HepG2 (cell line): Measurements from ENCODE around the gene MYO1E.

Experiments
- CREB3 ChIP-seq: sonication (generic); formaldehyde crosslinking; IDR thresholded peaks from 2 replicates; pipeline ENCODE4 v1.5.0; 2020; ENCODE audit warnings: missing genetic modification reagents
- CTCF ChIP-seq: sonication (generic); formaldehyde crosslinking; IDR thresholded peaks from 2 replicates; pipeline ENCODE4 v1.5.0; 2020; ENCODE audit warnings: mild to moderate bottlenecking, missing genetic modification reagents, moderate library complexity
- EZH2 ChIP-seq: conservative IDR thresholded peaks from 2 replicates; pipeline ENCODE4 v1.6.1; 2012; ENCODE audit warnings: mild to moderate bottlenecking, low read depth, low read length, moderate library complexity
- GABPA ChIP-seq, 2 experiments: IDR thresholded peaks; 2 replicates each; pipeline ENCODE4 v1.6.1; 2011 to 2016; ENCODE audit warnings: low read depth in 2 of 2, low read length in 1 of 2, missing biosample characterization in 1 of 2, missing genetic modification characterization in 1 of 2
- GLI4 ChIP-seq: sonication (generic); formaldehyde crosslinking; IDR thresholded peaks from 2 replicates; pipeline ENCODE4 v1.5.1; 2020; ENCODE audit warnings: missing genetic modification reagents, mild to moderate bottlenecking, moderate library complexity, borderline replicate concordance
- JUND ChIP-seq: sonication (generic); formaldehyde crosslinking; IDR thresholded peaks from 2 replicates; pipeline ENCODE4 v1.8.0; 2022; ENCODE audit warnings: mild to moderate bottlenecking, missing genetic modification reagents
- POLR2A ChIP-seq, 2 experiments: IDR thresholded peaks; 2 replicates each; pipeline ENCODE4 v1.6.1; 2011; ENCODE audit warnings: low read depth in 2 of 2, low read length in 2 of 2, mild to moderate bottlenecking in 1 of 2, moderate library complexity in 1 of 2; ENCODE audit not compliant: insufficient read depth in 1 of 2
- POLR2AphosphoS5 ChIP-seq: IDR thresholded peaks from 2 replicates; pipeline ENCODE4 v1.6.1; 2012; ENCODE audit warnings: low read depth, low read length
- RARA ChIP-seq: IDR thresholded peaks from 2 replicates; pipeline ENCODE4 v1.6.1; 2016; ENCODE audit warnings: missing genetic modification reagents, missing compliant biosample characterization
- TAF15 ChIP-seq: fragments of 200-400 bp; formaldehyde crosslinking; IDR thresholded peaks from one replicate; pipeline ENCODE4 v1.6.1; 2018; ENCODE audit warnings: mild to moderate bottlenecking, low read depth, low read length; ENCODE audit not compliant: poor library complexity, severe bottlenecking
- YY1 ChIP-seq: IDR thresholded peaks from 2 replicates; pipeline ENCODE4 v1.6.1; 2011; ENCODE audit warnings: low read length, low read depth, moderate library complexity, mild to moderate bottlenecking; ENCODE audit not compliant: insufficient read depth, insufficient replicate concordance
- ZNF124 ChIP-seq: sonication (generic); formaldehyde crosslinking; IDR thresholded peaks from 2 replicates; pipeline ENCODE4 v1.4.0; 2020; ENCODE audit warnings: missing genetic modification reagents
- TF ChIP-seq, protein P1 (sequence below): sonication (generic); formaldehyde crosslinking; conservative IDR thresholded peaks from 2 replicates; pipeline ENCODE4 v1.4.0; 2020; ENCODE audit warnings: missing genetic modification reagents

GRCh38 chr15:59372352-59373211 lies at the start of gene MYO1E:
- peak; percentile 82; the same call in 1 of the 2 replicates for TF ChIP-seq GLI4
- peak; percentile 90 to 96 for TF ChIP-seq POLR2A (IDR thresholded peaks at IDR 0.05; ENCODE audit: insufficient read depth in 1 of 2, low read depth in 2 of 2, low read length in 2 of 2)
- peak; percentile 87 for TF ChIP-seq POLR2AphosphoS5
- 0 out of 2 replicates have a peak, but pooled peaks have one; percentile 6 for TF ChIP-seq CTCF (CRISPR knock-in tag)
- TF ChIP-seq EZH2 = no peak
- peak; percentile 88 for TF ChIP-seq TAF15
- 0 out of 2 replicates have a peak, but pooled peaks have one; percentile 32 for TF ChIP-seq RARA (CRISPR knock-in tag)
- TF ChIP-seq, protein P1, sequence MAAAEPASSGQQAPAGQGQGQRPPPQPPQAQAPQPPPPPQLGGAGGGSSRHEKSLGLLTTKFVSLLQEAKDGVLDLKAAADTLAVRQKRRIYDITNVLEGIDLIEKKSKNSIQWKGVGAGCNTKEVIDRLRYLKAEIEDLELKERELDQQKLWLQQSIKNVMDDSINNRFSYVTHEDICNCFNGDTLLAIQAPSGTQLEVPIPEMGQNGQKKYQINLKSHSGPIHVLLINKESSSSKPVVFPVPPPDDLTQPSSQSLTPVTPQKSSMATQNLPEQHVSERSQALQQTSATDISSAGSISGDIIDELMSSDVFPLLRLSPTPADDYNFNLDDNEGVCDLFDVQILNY = 0 out of 2 replicates have a peak, but pooled peaks have one; percentile 27
- peak; percentile 28 for TF ChIP-seq YY1
- no peak for TF ChIP-seq ZNF124 (CRISPR knock-in tag)
- TF ChIP-seq GABPA (IDR thresholded peaks at IDR 0.05; ENCODE audit: low read depth, low read length) = no peak
- TF ChIP-seq GABPA (CRISPR knock-in tag; IDR thresholded peaks at IDR 0.05; ENCODE audit: low read depth) = peak; percentile 49; the same call in 1 of the 2 replicates
- TF ChIP-seq CREB3 (CRISPR knock-in tag) = no peak
- 0 out of 2 replicates have a peak, but pooled peaks have one; percentile 30 for TF ChIP-seq JUND (CRISPR knock-in tag)
